Measurements from ENCODE around the gene TNFRSF8.

GRCh38 chr1:12189328-12189682 lies 126.2 kb downstream of the TNFRSF8 start:
- no peak for TF ChIP-seq CTCF (optimal IDR thresholded peaks at IDR 0.05 in 1 of 3, IDR thresholded peaks at IDR 0.05 in 1 of 3, conservative IDR thresholded peaks at IDR 0.05 in 1 of 3; ENCODE audit: extremely low read depth in 1 of 3, insufficient read depth in 2 of 3, low read length in 3 of 3)
- TF ChIP-seq EZH2 (IDR thresholded peaks at IDR 0.05; ENCODE audit: low read length) = no peak

All from keratinocyte (primary cell).